Smooth muscle cell (in vitro differentiated cells): Measurements from ENCODE around the gene ATP8B4. TPM values are rescaled to one million over a fixed set of nuclear protein-coding genes. Genes with fewer than 3 reads are reported as not detected.

Experiments
- DNase-seq: peaks from one replicate; lab custom pipeline; 2025; ENCODE audit not compliant: unreplicated experiment; lab: John Stamatoyannopoulos, UW
- H2AFZ ChIP-seq: fragments of 200-600 bp; sonication (generic); 2 replicates; pipeline ENCODE4 v1.6.0; 2016; ENCODE audit warnings: antibody characterized with exemption, low read depth, mild to moderate bottlenecking
- H3F3A ChIP-seq: fragments of 200-600 bp; sonication (generic); 2 replicates; pipeline ENCODE4 v1.6.0; 2017; ENCODE audit warnings: antibody characterized with exemption, low read depth
- H3K27ac ChIP-seq: fragments of 200-600 bp; sonication (generic); 2 replicates; pipeline ENCODE4 v1.5.1; 2016; ENCODE audit warnings: low read depth, mild to moderate bottlenecking
- H3K27me3 ChIP-seq: fragments of 200-600 bp; sonication (generic); 2 replicates; pipeline ENCODE4 v1.6.1; 2016; ENCODE audit warnings: low read depth, mild to moderate bottlenecking
- H3K36me3 ChIP-seq: fragments of 200-600 bp; sonication (generic); 2 replicates; pipeline ENCODE4 v1.5.1; 2016; ENCODE audit warnings: low read depth
- H3K4me1 ChIP-seq: fragments of 200-600 bp; sonication (generic); 2 replicates; pipeline ENCODE4 v1.5.1; 2016; ENCODE audit warnings: low read depth
- H3K4me2 ChIP-seq: fragments of 200-600 bp; sonication (generic); 2 replicates; pipeline ENCODE4 v1.6.0; 2016; ENCODE audit warnings: mild to moderate bottlenecking
- H3K4me3 ChIP-seq: fragments of 200-600 bp; sonication (generic); 2 replicates; pipeline ENCODE4 v1.5.1; 2016; ENCODE audit warnings: mild to moderate bottlenecking
- H3K79me2 ChIP-seq: fragments of 200-600 bp; sonication (generic); 2 replicates; pipeline ENCODE4 v1.6.0; 2016; ENCODE audit warnings: low read depth, mild to moderate bottlenecking
- H3K9ac ChIP-seq: fragments of 200-600 bp; sonication (generic); 2 replicates; pipeline ENCODE4 v1.6.0; 2016; ENCODE audit warnings: low read depth
- H3K9me3 ChIP-seq: fragments of 200-600 bp; sonication (generic); replicated peaks from 2 replicates; pipeline ENCODE4 v1.5.1; 2016; ENCODE audit warnings: low read depth
- H4K20me1 ChIP-seq: fragments of 200-600 bp; sonication (generic); 2 replicates; pipeline ENCODE4 v1.6.0; 2016; ENCODE audit warnings: low read depth
- CTCF ChIP-seq: fragments of 200-600 bp; sonication (generic); IDR thresholded peaks from 2 replicates; pipeline ENCODE4 v1.5.1; 2017; ENCODE audit warnings: borderline replicate concordance, mild to moderate bottlenecking, antibody characterized with exemption; ENCODE audit not compliant: insufficient read depth, poor library complexity, severe bottlenecking
- WGBS: methylation state at CpG from one replicate; pipeline ENCODE4 v1.1.7; 2016; ENCODE audit warnings: low lambda C conversion rate; 5-methylcytosine and 5-hydroxymethylcytosine counted together
- polyA plus RNA-seq: library from polyadenylated mRNA; unstranded; fragments of >200 nt; fragmentation: Nextera tagmentation; extraction: Ambion mirVana; gene quantifications from 2 replicates; pipeline ENCODE4 v1.2.1, GENCODE V29; 2016
- total RNA-seq: library from RNA; depleted of rRNA; stranded (reverse); fragments of >200 nt; gene quantifications from 2 replicates; pipeline ENCODE4 v1.2.3, GENCODE V29; 2014

ATP8B4 gene
- total and polyA plus RNA-seq, 2 experiments from 2014 or later: 21.7 to 60.5 TPM

GRCh38 chr15:50112488-50113186, 6.4 kb downstream of the ATP8B4 start:
- H3K4me2 ChIP-seq: no peak overlapping the region
- H3K27me3 ChIP-seq: no peaks in the 10 kb centered on the region
- no peaks in the 10 kb centered on the region for H3K36me3 ChIP-seq
- DNase-seq: no peak
- no peaks in the 10 kb centered on the region for H4K20me1 ChIP-seq
- H3K4me3 ChIP-seq: no peak overlapping the region
- H3K9me3 ChIP-seq: no peaks in the 10 kb centered on the region
- no peaks in the 10 kb centered on the region for H3K4me1 ChIP-seq
- no peaks in the 10 kb centered on the region for H3K79me2 ChIP-seq
- no peak overlapping the region for H3K9ac ChIP-seq
- no peak for TF ChIP-seq CTCF
- H2AFZ ChIP-seq: no peak overlapping the region
- H3K27ac ChIP-seq: no peak overlapping the region
- H3F3A ChIP-seq: no peaks in the 10 kb centered on the region
- WGBS: 93% methylated on average over 5 of the region's 5 CpGs

- Histone ChIP-seq H3K79me2 (no peaks in the 10 kb centered on the region), H3K4me3 (no peak overlapping the region), H3F3A (no peaks in the 10 kb centered on the region), H4K20me1 (no peaks in the 10 kb centered on the region), H3K27ac (no peak overlapping the region), H3K9ac (no peak overlapping the region), H3K9me3 (no peaks in the 10 kb centered on the region), H2AFZ (no peak overlapping the region), H3K4me1 (no peaks in the 10 kb centered on the region), H3K27me3 (no peaks in the 10 kb centered on the region), H3K4me2 (no peak overlapping the region), H3K36me3 (no peaks in the 10 kb centered on the region)
- 93% methylated on average over 3 of the region's 3 CpGs for WGBS
- DNase-seq: no peak
- TF ChIP-seq CTCF: no peak
These were observed 8.7 kb downstream of the ATP8B4 start for GRCh38 chr15:50110285-50110684.

GRCh38 chr15:50109076-50109987, 9.7 kb downstream of the ATP8B4 start:
- Histone ChIP-seq H3K36me3 (no peaks in the 10 kb centered on the region), H2AFZ (no peak overlapping the region), H4K20me1 (no peaks in the 10 kb centered on the region), H3K4me1 (no peaks in the 10 kb centered on the region), H3K9me3 (no peaks in the 10 kb centered on the region), H3K27ac (no peak overlapping the region), H3K79me2 (no peaks in the 10 kb centered on the region), H3K27me3 (no peaks in the 10 kb centered on the region), H3K9ac (no peak overlapping the region), H3F3A (no peaks in the 10 kb centered on the region), H3K4me2 (no peak overlapping the region), H3K4me3 (no peak overlapping the region)
- TF ChIP-seq CTCF: no peak
- 75% methylated on average over 3 of the region's 3 CpGs for WGBS
- no peak for DNase-seq
